ENCODE data around the gene MTRF1L.

DNA sequence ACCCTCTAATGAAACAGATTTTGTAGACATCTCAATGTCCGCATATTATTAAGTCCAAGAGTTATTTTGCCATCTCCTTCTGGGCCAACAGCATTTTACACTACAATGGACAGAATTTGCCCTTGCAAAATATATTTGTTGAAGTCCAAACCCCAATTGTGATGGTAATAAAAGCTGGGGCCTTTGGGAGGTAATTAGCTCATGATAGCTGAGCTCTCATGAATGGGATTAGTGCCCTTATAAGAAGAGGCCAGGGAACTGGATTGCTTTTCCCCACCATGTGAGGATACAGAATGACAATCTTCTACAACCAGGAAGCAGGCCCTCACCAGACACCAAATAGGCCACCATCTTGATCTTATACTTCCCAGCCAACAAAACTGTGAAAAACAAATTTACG lies 44.9 kb upstream of the MTRF1L start:
- TF ChIP-seq, protein P1, sequence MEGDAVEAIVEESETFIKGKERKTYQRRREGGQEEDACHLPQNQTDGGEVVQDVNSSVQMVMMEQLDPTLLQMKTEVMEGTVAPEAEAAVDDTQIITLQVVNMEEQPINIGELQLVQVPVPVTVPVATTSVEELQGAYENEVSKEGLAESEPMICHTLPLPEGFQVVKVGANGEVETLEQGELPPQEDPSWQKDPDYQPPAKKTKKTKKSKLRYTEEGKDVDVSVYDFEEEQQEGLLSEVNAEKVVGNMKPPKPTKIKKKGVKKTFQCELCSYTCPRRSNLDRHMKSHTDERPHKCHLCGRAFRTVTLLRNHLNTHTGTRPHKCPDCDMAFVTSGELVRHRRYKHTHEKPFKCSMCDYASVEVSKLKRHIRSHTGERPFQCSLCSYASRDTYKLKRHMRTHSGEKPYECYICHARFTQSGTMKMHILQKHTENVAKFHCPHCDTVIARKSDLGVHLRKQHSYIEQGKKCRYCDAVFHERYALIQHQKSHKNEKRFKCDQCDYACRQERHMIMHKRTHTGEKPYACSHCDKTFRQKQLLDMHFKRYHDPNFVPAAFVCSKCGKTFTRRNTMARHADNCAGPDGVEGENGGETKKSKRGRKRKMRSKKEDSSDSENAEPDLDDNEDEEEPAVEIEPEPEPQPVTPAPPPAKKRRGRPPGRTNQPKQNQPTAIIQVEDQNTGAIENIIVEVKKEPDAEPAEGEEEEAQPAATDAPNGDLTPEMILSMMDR (IDR thresholded peaks at IDR 0.05) = no peak
- TF ChIP-seq EP300 (IDR thresholded peaks at IDR 0.05) = no peak

All from stomach (tissue), 4 donors.